GM21786 (cell line): ENCODE measurements around the gene ELMO3.

ENCODE experiments used
- ATAC-seq: cut with Tn5 transposase; IDR thresholded peaks from one replicate; pipeline ENCODE4 v1.9.1; 2021; ENCODE audit not compliant: unreplicated experiment

ELMO3 gene

DNA sequence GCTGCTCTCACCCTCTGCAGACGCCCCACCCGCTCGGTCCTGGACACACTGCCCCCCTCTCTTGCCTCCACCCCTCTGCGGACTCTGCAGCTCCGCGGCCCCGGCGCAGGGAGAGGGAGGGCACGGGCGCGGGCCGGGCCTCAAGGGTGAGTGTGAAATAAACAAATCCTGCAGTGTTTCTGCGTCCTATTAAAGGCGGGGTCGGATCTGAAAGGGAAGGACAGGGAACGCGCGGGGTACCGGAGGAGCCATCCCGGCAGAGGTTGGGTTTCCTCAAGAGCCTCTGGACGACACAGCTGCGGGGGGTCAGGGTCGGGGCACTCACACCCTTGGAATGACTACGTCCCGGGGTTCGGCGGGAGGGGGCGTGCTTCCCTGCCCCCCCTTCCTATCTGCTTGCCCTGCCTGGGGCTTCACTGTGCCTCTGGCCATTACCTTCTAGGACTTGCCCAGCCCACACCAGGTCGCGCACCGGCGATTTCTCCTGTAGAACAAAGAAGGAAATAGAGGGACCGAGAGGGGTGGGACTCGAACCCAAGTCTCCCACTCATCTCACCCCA is 34.9 kb upstream of the ELMO3 start:
- ATAC-seq, result no peak

DNA sequence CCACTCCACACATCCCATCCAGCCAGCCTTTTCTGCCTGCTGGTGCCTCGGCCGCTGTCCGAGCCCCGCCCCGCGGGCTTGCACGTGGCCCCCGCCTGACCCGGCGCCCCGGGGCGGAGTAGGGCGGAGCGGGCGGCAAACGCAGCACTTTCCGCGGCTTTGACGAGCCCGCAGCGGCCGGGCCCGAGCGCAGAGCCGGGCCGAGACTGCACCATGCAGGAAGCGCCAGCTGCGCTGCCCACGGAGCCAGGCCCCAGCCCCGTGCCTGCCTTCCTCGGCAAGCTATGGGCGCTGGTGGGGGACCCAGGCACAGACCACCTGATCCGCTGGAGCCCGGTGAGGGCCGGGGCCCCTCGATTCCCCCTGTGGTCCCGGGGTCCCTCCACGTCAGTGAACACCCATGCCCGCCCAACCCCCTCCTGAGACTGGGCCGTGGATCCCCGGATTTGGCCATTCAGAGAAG is 34.3 kb upstream of the ELMO3 start, which contains the start of gene HSF4:
HSF4 (plus strand) TSS at position 147 of the 463 bp plus-strand sequence; CDS start at position 214, 67 bp downstream.
- no peak for ATAC-seq

DNA sequence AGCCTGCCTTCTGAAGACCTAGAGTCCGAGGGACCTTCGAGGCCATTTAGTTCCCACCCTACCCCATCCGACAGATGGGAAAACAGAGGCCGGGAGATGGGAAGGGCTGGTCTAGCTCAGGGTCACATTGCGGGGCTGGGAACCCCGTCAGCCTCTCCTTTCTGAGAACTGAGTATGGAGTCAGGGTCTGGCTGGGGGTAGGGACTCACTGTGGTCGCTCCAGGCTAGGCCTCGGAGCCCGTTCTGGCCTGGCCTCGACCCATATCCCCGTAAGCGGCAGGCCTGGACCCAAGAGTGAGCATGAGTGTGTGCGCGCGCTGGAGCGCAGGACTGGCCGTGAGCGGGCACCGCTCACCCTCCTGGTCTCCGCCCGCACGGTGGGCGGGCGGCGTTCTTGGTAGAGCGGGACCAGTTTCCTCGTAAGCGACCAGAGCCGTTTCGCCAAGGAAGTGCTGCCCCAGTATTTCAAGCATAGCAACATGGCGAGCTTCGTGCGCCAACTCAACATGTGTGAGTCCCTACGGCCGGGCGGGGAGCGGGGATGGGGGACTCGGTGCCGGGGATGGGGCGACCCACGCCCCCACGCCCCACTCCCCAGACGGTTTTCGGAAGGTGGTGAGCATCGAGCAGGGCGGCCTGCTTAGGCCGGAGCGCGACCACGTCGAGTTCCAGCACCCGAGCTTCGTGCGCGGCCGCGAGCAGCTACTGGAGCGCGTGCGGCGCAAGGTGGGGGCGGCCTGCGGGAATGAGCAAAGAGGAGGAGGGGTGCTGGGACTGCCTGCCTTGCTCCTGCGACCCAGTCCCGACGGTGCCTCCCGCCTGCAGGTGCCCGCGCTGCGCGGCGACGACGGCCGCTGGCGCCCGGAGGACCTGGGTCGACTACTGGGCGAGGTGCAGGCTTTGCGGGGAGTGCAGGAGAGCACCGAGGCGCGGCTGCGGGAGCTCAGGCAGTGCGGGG is 33.5 kb upstream of the ELMO3 start:
- no peak for ATAC-seq

DNA sequence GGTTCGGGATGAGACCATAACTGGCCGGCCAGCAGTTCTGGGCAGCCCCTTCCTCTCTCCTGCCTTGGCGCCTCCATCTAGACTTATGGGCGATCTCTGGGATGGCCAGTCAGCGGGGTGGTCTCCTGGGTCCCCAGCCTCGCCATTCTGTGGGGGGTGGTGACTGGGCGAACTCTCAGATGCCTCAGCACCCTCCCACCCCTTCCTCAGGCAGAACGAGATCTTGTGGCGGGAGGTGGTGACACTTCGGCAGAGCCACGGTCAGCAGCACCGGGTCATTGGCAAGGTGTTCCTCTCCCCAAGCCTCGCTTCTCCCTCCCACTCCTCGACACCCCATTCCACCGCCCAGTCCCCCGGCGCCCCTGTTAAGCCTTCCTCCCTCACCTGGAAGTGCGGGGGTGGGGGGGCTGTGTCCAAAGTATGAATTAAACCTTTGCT is 32.8 kb upstream of the ELMO3 start:
- no peak for ATAC-seq

DNA sequence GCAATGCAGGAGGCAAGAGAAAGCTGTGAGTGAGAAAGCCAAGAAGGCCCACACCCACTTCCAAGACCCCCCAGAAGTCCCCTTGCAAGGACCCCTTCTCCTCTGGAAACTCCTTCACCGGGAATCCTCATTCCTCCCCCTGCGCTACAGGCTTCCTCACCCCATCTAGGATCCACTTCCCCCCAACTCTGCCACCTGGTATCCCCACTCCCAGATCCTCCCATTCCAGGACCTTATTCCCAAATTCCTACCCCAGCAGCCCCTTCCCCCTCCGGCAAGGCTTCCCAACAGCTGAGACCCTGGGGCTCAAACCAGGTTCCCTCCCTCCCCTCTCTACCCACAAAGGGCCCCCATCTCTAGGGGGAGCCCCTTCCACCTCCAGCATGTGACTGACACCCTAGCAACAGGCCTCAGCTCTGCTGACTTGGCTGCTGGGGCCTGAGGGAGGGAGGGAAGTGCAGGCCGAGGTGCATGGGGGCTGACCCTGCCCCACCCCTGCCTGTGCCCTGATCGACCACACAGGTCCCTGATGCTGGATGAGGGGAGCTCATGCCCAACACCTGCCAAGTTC is 32.2 kb upstream of the ELMO3 start:
- ATAC-seq, result no peak

DNA sequence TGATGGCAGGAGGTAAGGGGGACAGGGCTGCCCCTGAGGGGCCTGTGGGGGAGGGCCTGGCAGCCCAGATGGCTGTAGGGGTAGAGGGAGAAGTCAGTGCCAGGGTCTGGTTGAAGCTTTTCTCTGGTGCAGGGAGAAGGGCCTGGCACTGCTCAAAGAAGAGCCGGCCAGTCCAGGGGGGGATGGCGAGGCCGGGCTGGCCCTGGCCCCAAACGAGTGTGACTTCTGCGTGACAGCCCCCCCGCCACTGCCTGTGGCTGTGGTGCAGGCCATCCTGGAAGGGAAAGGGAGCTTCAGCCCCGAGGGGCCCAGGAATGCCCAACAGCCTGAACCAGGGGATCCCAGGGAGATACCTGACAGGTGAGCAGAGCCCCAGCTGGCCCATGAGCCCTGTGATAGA is 31.3 kb upstream of the ELMO3 start:
- ATAC-seq, result no peak

DNA sequence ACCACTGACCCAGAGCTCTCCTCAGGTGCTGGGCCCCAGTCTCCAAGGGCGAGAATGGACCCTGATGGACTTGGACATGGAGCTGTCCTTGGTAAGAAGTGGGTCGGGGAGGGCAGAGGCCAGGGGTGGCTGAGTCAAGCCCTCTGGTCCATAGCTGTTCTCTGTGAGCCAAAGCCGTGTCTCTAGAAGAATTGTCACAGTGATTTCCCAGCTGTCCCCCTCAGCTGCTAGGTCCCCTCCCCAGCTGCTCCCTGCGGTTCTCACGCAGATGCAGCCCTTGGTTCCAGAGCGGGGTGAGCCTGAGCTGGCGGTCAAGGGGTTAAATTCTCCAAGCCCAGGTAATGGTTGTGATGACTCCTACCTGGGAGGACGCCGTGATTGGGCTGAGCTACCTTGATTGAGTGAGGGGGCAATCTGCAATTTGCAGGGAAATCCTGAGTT is 29.9 kb upstream of the ELMO3 start:
- no peak for ATAC-seq

DNA sequence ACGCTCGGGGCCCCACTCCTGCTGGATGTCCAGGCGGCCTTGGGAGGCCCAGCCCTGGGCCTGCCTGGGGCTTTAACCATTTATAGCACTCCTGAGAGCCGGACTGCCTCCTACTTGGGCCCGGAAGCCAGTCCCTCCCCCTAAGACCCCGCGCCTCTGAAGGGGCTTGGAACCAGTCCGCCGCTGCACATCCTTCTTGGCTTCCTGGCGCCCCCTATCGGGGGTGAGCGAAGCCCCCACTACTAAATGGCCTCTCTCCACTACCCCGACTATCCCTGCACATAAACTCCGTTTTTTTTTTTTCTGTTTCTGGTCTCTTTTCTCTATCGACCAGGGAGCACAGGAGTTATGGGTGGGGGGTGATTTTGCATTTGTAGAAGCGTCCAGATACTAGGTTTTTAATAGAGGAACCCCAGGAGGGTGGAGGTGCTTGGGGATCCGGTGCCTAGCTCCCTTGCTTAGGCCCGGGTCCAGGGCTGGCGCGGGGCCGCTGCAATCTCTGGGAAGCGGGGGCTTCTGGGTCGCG is 29.2 kb upstream of the ELMO3 start:
- no peak for ATAC-seq

DNA sequence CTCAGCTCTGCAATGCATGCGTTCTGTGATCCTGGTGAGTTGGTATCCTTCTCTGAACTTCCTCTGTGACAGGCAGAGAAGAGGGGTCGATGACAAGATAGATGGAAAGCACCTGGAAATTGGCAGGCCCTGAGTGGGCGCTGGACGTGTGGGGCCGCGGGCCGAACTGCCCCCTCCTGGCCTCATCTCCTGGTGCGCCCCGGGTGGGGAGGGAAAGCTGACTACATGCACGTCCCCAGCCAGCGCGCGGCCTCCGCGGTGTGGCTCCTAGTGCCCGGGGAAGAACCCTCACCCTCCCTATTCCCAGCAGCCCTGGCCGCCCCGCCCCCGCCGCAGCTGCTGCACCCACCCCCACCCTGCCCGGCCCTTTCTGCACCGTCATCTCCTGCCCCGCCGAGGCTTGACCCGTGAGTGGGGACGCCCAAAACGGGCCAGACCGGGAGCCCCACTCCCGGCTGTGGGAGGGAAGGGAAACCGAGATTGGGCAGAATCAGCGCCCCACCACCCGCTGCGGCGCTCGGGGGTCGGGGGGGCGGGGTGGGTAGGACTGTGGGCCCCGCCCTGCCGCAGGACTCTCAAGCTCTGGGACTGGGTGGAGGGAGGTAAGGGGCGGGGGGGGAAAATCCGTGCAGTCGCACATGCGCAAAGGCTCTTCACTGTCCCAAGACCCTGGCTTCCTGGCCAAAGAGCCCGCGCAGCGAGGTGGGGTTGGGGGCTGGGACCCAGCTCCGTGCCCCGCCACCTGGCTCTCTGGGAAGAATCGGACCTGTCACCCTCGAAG is 28.6 kb upstream of the ELMO3 start, which contains the start of gene NOL3:
NOL3 (plus strand) TSS at position 371 of the 781 bp plus-strand sequence.
- peak; percentile 40 for ATAC-seq

DNA sequence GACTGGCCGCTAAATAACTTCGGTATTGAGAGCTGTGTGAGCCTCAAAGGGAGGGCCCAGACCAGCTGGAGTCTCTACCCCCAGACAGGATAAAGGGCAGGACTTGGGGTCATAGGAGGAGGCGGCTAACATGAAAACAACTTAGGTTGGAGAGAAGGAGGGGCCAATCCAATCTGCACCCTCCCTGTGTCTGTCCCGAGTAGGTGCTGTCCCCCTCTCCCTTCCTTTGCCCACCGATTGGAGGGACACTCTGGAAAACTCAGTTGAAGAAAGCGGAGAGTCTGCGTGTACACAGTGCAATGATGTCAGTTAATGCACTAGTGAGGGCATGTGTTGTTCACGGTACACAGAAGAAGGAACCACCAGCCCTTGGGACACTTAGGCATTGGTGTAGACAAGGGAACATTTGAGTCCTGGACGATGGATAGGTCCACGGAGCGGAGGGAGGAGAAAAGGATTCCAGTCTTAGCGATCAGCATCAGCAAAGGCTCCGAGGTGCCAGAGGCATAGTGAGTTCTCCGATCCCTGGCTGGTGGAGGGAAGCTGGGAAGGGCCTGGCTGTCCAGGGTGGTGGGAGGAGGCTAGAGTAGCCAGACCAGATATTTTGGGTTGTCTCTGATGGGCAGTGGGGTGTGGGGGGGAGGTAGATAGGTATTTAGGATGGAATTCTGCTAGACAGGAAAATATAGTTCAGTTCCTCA is 27.8 kb upstream of the ELMO3 start:
- ATAC-seq, result no peak

DNA sequence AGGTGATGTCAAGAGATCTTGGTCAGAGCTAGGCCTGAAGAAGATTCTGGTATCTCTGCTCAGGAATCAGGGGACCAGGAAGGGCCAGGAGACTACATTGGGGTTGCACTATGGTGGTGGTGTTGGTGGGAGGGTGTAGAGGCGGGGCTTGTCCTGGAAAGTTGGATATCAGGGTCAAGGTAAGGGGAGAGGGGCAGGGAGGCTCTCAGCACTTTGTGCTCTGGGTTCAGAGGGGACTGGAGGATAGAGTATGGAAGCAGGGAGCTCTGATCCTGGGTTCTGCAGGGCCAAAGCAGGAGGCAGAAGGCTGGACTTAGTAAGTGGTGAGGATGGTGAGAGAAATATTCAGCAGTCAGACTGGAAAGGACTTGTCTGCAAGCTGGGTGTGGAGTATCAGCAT is 25.6 kb upstream of the ELMO3 start:
- ATAC-seq, result no peak

DNA sequence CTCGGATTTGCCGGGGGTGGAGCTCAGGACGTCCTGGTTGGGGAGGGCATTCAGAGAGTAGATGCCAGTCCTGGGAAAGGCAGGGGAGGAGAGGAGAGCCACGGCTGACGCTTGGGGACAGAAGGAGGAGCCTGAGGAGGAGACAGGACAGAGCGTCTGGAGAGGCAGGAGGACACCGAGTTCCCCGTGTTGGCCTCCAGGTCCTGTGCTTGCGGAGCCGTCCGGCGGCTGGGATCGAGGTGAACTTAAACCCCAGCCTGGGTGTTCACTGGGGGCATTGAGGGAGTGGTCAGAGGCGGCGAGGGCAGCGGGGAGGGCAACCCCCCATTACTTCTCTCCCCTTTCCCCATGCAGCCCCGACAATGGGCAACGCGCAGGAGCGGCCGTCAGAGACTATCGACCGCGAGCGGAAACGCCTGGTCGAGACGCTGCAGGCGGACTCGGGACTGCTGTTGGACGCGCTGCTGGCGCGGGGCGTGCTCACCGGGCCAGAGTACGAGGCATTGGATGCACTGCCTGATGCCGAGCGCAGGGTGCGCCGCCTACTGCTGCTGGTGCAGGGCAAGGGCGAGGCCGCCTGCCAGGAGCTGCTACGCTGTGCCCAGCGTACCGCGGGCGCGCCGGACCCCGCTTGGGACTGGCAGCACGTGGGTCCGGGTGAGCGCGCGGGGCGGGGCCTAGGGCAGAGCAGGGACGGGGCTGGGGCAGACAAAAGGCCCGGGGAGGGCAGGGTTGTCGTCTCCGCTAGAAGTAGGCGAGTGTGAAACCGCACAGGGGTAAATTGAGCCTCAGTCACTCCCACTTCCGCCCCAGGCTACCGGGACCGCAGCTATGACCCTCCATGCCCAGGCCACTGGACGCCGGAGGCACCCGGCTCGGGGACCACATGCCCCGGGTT is 24.9 kb upstream of the ELMO3 start:
- peak; percentile 37 for ATAC-seq

DNA sequence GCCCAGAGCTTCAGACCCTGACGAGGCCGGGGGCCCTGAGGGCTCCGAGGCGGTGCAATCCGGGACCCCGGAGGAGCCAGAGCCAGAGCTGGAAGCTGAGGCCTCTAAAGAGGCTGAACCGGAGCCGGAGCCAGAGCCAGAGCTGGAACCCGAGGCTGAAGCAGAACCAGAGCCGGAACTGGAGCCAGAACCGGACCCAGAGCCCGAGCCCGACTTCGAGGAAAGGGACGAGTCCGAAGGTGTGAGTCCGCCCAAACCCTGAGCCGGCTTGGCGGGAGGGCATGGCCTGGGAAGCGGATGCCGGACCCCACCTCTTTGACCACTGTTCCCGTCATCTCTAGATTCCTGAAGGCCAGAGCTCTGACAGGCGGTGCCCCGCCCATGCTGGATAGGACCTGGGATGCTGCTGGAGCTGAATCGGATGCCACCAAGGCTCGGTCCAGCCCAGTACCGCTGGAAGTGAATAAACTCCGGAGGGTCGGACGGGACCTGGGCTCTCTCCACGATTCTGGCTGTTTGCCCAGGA is 24.2 kb upstream of the ELMO3 start:
- no peak for ATAC-seq

DNA sequence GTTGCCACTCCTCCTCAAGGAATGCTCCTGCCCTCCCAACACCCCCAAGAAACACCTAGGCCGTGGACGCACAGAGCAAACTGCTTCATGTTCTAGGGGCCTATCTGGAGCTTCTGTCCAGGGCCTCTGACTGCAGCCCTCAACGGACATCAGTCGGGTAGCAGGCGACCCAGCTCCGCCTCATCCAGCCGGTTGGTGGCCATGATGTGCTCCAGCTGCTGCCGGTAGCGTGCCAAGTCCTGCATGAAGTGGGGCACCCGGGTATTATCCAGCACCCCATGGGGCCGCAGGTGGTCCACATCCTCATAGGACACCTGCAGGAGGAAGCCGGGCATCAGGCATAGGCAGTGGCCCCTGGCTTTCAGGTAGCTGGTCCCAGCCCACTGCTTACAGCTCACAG is 22.3 kb upstream of the ELMO3 start:
- no peak for ATAC-seq

DNA sequence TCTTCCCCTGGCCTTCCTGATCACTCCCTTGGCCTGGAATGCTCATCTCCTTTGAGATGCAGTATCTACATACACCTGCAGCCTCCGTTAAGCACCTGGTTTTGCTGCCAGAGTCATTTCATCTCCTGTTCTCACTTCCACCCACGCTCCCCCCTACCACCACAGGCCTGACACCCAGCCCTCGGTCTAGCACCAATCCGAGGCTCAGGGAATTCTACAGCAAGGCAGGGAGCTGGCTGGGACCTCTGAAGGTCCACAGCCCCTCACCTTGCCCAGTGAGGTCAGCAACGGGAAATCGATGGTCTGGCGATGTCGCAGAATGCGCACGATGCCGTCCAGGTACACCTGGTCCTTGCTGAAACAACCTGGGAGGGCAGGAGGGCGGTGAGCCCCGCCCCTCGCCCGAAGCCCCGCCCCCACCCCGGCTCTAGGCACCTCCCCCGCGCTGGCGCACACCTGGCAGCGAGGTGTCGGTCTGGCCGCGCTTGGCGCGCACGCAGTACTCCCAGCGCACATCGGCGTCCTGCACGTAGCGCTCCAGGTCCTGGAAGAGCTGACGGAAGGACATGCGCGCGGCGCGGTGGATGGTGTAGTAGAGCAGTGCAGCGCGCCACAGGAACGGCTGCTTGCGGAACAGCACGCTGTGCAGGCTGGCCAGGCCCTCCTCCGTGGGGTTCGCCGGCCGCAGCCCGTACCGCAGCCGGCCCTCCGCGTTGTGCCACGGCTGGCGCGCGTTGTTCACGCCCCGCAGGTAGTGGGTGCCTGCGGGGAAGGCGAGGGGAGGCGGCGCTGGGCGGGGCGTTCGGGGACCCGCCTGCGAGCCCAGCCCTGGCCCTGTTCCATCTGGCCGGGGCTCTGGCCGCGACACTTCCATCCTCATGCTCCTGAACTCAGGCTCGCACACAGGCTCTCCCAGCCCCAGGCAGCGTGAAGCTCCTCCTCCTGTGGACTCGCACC is 20.9 kb upstream of the ELMO3 start:
- ATAC-seq, result no peak

DNA sequence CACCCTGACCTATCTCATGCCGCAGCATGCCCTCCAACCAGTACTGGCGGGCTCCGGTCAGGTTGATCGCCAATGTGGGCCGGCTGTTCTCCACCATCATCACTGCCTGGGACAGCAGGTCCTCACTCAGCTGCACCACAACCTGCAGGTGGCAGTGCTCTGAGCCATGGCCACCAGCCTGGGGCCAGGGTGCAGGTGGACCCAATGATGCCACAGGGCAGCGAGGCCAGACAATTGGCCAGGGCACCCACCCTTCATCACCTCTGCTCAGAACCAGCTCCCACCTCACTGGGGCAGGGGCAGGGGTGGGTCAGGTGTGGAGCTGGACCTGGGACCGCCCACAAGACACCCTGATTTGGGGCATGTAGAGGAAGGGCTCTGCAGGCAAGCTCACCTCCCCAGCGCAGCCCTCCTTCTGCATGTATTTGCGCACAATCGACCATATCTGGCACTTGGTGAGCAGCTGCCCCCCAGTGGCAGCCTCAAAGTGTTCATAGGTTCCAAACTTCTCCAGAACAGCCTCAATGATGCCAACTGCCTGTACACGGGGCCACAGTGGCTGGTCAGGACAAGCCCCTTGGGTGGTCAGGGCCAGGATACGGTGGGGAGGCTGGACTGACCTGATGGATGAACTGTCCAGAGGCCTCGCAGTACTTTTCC is 19.4 kb upstream of the ELMO3 start:
- no peak for ATAC-seq

DNA sequence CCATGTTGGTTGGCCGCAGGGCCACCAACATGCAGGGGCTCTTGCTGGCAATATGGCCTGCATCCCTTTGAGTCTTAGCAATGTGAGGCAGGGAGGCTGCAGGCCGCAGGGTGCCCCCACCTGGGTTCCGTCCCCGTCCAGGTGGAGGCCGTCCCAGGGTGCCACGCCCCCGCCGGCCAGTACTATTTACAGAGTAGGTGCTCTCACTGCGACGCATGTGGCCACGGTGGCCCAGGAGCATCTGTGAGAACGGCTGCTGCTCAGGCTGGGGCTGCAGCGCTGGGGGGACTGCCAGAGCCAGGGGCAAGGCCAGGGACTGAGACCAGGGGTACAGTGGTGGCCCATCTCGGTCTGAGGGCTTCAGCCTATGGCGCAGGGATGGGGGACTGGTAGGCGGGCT is 18.8 kb upstream of the ELMO3 start:
- no peak for ATAC-seq
